Loucy (cell line): Measurements from ENCODE around the gene BMERB1.

Experiments
- H2AFZ ChIP-seq: fragments of 200-600 bp; sonication (generic); 2 replicates; pipeline ENCODE4 v1.6.0; 2016; ENCODE audit warnings: antibody characterized with exemption, mild to moderate bottlenecking, low read length, moderate library complexity
- H3F3A ChIP-seq: fragments of 200-600 bp; 2 replicates; pipeline ENCODE4 v1.6.0; 2016; ENCODE audit warnings: antibody characterized with exemption, low read depth, mild to moderate bottlenecking
- H3K27me3 ChIP-seq: fragments of 200-600 bp; sonication (generic); 2 replicates; pipeline ENCODE4 v1.6.1; 2014; ENCODE audit warnings: low read length, mild to moderate bottlenecking; ENCODE audit not compliant: insufficient read depth, poor library complexity, severe bottlenecking
- H3K36me3 ChIP-seq: fragments of 200-600 bp; sonication (generic); 2 replicates; pipeline ENCODE4 v1.6.1; 2016; ENCODE audit warnings: low read length; ENCODE audit not compliant: insufficient read depth
- H3K4me1 ChIP-seq: fragments of 200-600 bp; sonication (generic); 2 replicates; pipeline ENCODE4 v1.5.1; 2014; ENCODE audit warnings: low read length, mild to moderate bottlenecking; ENCODE audit not compliant: insufficient read depth, poor library complexity, severe bottlenecking
- H3K4me2 ChIP-seq: fragments of 200-600 bp; sonication (generic); 2 replicates; pipeline ENCODE4 v1.6.0; 2014; ENCODE audit warnings: antibody characterized with exemption, low read length, low read depth, mild to moderate bottlenecking; ENCODE audit not compliant: poor library complexity, severe bottlenecking
- H3K4me3 ChIP-seq: fragments of 200-600 bp; sonication (generic); 2 replicates; pipeline ENCODE4 v1.5.1; 2014; ENCODE audit warnings: low read length, mild to moderate bottlenecking, mixed read lengths; ENCODE audit not compliant: poor library complexity, severe bottlenecking
- H3K79me2 ChIP-seq: fragments of 200-600 bp; sonication (generic); 2 replicates; pipeline ENCODE4 v1.6.1; 2014; ENCODE audit warnings: low read length; ENCODE audit not compliant: insufficient read depth
- H3K9ac ChIP-seq: fragments of 200-600 bp; sonication (generic); 2 replicates; pipeline ENCODE4 v1.6.0; 2014; ENCODE audit warnings: mild to moderate bottlenecking, low read depth, low read length, moderate library complexity; ENCODE audit not compliant: poor library complexity, severe bottlenecking
- H3K9me2 ChIP-seq: fragments of 200-600 bp; sonication (generic); replicated peaks from 2 replicates; pipeline ENCODE4 v1.6.1; 2016; ENCODE audit warnings: low read depth, low read length, mixed read lengths
- H3K9me3 ChIP-seq: fragments of 200-600 bp; sonication (generic); 2 replicates; pipeline ENCODE4 v1.6.1; 2014; ENCODE audit warnings: mild to moderate bottlenecking, antibody characterized with exemption, low read length, low read depth; ENCODE audit not compliant: insufficient read depth
- H4K20me1 ChIP-seq: fragments of 200-600 bp; sonication (generic); 2 replicates; pipeline ENCODE4 v1.6.0; 2014; ENCODE audit warnings: antibody characterized with exemption, low read length, mild to moderate bottlenecking; ENCODE audit not compliant: insufficient read depth, poor library complexity, severe bottlenecking
- EZH2phosphoT487 ChIP-seq: fragments of 200-600 bp; IDR thresholded peaks from 2 replicates; pipeline ENCODE4 v1.6.1; 2018; ENCODE audit warnings: antibody characterized with exemption, mild to moderate bottlenecking, moderate library complexity, borderline replicate concordance
- TF ChIP-seq, protein P1 (sequence below): fragments of 200-600 bp; sonication (generic); conservative IDR thresholded peaks from 2 replicates; pipeline ENCODE4 v1.5.1; 2014; ENCODE audit warnings: mild to moderate bottlenecking, antibody characterized with exemption, low read length

Gene BMERB1

DNA sequence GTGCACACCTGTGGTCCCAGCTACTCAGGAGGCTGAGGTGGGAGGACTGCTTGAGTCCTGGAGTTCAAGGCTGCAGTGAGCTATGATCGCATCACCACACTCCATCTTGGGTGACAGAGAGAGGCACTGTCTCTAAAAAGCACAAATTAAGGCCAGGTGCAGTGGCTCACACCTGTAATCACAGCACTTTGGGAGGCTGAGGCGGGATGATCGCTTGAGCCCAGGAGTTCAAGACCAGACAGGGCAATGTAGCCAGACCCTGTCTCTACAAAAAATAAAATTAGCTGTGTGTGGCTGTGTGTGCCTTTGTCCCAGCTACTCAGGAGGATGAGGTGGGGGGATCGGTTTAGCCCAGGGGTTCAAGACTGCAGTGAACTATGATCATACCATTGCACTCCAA lies 81.6 kb downstream of the BMERB1 start:
- Histone ChIP-seq H3F3A (no peaks in the 10 kb centered on the region), H3K36me3 (no peaks in the 10 kb centered on the region), H3K4me3 (no peak overlapping the region), H2AFZ (no peak overlapping the region), H3K9me3 (no peaks in the 10 kb centered on the region), H3K27me3 (no peaks in the 10 kb centered on the region), H3K4me1 (no peaks in the 10 kb centered on the region), H3K79me2 (no peaks in the 10 kb centered on the region), H3K9me2 (no peaks in the 10 kb centered on the region), H3K9ac (no peak overlapping the region), H4K20me1 (no peaks in the 10 kb centered on the region), H3K4me2 (no peak overlapping the region)
- TF ChIP-seq, protein P1, sequence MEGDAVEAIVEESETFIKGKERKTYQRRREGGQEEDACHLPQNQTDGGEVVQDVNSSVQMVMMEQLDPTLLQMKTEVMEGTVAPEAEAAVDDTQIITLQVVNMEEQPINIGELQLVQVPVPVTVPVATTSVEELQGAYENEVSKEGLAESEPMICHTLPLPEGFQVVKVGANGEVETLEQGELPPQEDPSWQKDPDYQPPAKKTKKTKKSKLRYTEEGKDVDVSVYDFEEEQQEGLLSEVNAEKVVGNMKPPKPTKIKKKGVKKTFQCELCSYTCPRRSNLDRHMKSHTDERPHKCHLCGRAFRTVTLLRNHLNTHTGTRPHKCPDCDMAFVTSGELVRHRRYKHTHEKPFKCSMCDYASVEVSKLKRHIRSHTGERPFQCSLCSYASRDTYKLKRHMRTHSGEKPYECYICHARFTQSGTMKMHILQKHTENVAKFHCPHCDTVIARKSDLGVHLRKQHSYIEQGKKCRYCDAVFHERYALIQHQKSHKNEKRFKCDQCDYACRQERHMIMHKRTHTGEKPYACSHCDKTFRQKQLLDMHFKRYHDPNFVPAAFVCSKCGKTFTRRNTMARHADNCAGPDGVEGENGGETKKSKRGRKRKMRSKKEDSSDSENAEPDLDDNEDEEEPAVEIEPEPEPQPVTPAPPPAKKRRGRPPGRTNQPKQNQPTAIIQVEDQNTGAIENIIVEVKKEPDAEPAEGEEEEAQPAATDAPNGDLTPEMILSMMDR = no peak
- no peak for TF ChIP-seq EZH2phosphoT487

DNA sequence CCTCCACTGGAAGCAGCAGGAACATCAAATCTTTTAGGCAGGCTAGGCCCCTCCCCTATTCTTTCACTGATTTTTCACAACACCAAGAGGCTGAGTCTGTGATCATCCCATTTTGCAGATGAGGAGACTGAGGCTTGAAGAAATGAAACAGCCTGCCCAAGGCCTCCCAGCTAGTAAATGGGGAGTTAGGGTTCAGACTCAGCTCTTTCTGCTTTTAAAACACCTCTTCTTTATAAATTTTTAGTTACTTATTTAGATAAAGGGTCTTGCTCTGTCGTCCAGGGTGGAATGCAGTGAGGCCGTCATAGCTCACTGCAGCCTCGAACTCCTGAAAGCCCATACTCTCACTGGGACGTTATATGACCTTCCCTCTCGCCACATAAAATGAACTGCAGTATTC lies 82.2 kb downstream of the BMERB1 start:
- Histone ChIP-seq H3K9ac (no peak overlapping the region), H3F3A (no peaks in the 10 kb centered on the region), H3K9me2 (no peaks in the 10 kb centered on the region), H3K9me3 (no peaks in the 10 kb centered on the region), H3K79me2 (no peaks in the 10 kb centered on the region), H3K4me3 (no peak overlapping the region), H3K36me3 (no peaks in the 10 kb centered on the region), H3K4me1 (no peaks in the 10 kb centered on the region), H2AFZ (no peak overlapping the region), H4K20me1 (no peaks in the 10 kb centered on the region), H3K4me2 (no peak overlapping the region), H3K27me3 (no peaks in the 10 kb centered on the region)
- TF ChIP-seq, protein P1 = no peak
- TF ChIP-seq EZH2phosphoT487 = no peak

DNA sequence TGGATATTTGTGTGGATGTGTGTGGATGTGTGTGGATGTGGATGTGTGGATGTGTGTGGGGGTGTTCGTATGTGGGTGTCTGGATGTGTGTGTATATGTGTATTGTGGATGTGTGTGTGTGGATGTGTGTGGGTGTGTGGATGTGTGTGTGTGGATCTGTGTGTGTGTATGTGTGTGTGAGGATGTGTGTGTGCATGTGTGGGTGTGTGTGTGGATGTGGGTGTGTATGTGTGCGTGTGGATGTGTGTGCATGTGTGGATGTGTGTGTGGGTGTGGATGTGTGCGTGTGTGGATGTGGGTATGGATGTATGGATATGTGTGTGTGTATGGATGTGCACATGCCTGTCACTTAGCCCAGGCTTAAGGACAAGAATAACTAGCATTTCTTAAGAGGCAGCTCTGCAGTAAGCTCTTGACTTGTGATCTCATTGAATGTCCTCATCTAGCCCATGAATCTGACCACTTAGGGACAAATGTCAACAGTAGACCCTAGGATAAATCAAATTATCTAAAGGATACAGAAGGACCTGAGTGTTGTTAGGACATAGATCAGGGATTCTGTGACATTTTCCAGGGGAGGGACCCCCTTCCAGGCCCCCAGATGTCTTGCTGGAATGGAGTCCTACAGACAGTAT lies 83.5 kb downstream of the BMERB1 start:
- H3K9ac ChIP-seq = no peak overlapping the region
- H3K4me3 ChIP-seq = no peak overlapping the region
- H3K79me2 ChIP-seq = no peaks in the 10 kb centered on the region
- no peak overlapping the region for H3K4me2 ChIP-seq
- no peak overlapping the region for H2AFZ ChIP-seq
- H3K27me3 ChIP-seq = no peaks in the 10 kb centered on the region
- TF ChIP-seq, protein P1 = no peak
- no peaks in the 10 kb centered on the region for H4K20me1 ChIP-seq
- no peaks in the 10 kb centered on the region for H3F3A ChIP-seq
- no peaks in the 10 kb centered on the region for H3K9me2 ChIP-seq
- H3K4me1 ChIP-seq = no peaks in the 10 kb centered on the region
- H3K36me3 ChIP-seq = no peaks in the 10 kb centered on the region
- H3K9me3 ChIP-seq = no peaks in the 10 kb centered on the region
